ENCODE data around the gene STAT4.

Gene STAT4

DNA sequence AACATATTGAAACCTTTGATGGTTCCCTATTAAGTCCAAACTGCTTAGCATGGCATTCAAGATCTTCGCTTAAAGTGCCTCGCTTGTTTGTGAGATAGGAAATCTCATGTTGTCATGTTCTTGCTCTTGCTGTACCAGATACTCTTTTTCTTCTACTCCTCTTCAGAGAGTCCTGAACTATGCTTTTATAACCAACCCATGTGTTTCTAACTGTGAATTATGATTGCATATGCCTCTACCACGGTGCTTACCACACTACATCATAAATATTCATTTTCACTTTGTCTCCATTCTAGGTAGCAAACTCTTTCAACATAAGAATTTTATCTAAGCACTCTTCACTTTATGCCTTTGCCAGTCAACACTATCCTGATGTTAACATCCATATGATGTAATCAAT lies 23.6 kb downstream of the STAT4 start:
- ATAC-seq = no peak
- TF ChIP-seq, protein P1, sequence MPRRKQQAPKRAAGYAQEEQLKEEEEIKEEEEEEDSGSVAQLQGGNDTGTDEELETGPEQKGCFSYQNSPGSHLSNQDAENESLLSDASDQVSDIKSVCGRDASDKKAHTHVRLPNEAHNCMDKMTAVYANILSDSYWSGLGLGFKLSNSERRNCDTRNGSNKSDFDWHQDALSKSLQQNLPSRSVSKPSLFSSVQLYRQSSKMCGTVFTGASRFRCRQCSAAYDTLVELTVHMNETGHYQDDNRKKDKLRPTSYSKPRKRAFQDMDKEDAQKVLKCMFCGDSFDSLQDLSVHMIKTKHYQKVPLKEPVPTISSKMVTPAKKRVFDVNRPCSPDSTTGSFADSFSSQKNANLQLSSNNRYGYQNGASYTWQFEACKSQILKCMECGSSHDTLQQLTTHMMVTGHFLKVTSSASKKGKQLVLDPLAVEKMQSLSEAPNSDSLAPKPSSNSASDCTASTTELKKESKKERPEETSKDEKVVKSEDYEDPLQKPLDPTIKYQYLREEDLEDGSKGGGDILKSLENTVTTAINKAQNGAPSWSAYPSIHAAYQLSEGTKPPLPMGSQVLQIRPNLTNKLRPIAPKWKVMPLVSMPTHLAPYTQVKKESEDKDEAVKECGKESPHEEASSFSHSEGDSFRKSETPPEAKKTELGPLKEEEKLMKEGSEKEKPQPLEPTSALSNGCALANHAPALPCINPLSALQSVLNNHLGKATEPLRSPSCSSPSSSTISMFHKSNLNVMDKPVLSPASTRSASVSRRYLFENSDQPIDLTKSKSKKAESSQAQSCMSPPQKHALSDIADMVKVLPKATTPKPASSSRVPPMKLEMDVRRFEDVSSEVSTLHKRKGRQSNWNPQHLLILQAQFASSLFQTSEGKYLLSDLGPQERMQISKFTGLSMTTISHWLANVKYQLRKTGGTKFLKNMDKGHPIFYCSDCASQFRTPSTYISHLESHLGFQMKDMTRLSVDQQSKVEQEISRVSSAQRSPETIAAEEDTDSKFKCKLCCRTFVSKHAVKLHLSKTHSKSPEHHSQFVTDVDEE (CRISPR knock-in tag; IDR thresholded peaks at IDR 0.05) = no peak
- TF ChIP-seq ZC3H10 (CRISPR knock-in tag; IDR thresholded peaks at IDR 0.05) = no peak
- no peak for TF ChIP-seq RARB (CRISPR knock-in tag; IDR thresholded peaks at IDR 0.05)
- TF ChIP-seq ARNTL (CRISPR knock-in tag; IDR thresholded peaks at IDR 0.05; ENCODE audit: borderline replicate concordance, low read depth) = no peak
- TF ChIP-seq GLIS3 (CRISPR knock-in tag; IDR thresholded peaks at IDR 0.05) = no peak
- TF ChIP-seq ZFP3 (CRISPR knock-in tag; IDR thresholded peaks at IDR 0.05) = no peak
- TF ChIP-seq ZNF565 (CRISPR knock-in tag; conservative IDR thresholded peaks at IDR 0.05; ENCODE audit: low read depth) = no peak
- TF ChIP-seq PPARA (CRISPR knock-in tag; IDR thresholded peaks at IDR 0.05; ENCODE audit: borderline replicate concordance) = no peak
- TF ChIP-seq ZNF70 (CRISPR knock-in tag; IDR thresholded peaks at IDR 0.05) = no peak
- TF ChIP-seq, protein P2, sequence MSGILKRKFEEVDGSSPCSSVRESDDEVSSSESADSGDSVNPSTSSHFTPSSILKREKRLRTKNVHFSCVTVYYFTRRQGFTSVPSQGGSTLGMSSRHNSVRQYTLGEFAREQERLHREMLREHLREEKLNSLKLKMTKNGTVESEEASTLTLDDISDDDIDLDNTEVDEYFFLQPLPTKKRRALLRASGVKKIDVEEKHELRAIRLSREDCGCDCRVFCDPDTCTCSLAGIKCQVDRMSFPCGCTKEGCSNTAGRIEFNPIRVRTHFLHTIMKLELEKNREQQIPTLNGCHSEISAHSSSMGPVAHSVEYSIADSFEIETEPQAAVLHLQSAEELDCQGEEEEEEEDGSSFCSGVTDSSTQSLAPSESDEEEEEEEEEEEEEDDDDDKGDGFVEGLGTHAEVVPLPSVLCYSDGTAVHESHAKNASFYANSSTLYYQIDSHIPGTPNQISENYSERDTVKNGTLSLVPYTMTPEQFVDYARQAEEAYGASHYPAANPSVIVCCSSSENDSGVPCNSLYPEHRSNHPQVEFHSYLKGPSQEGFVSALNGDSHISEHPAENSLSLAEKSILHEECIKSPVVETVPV (CRISPR knock-in tag; IDR thresholded peaks at IDR 0.05) = no peak
- TF ChIP-seq ISL1 (CRISPR knock-in tag; IDR thresholded peaks at IDR 0.05) = no peak
- TF ChIP-seq ZFP30 (CRISPR knock-in tag; IDR thresholded peaks at IDR 0.05) = no peak
- TF ChIP-seq BACH2 (CRISPR knock-in tag; IDR thresholded peaks at IDR 0.05; ENCODE audit: borderline replicate concordance) = no peak
- no peak for TF ChIP-seq ESRRG (CRISPR knock-in tag; IDR thresholded peaks at IDR 0.05)
- no peak for TF ChIP-seq OSR1 (CRISPR knock-in tag; IDR thresholded peaks at IDR 0.05)
- no peak for TF ChIP-seq TOX (CRISPR knock-in tag; IDR thresholded peaks at IDR 0.05; ENCODE audit: borderline replicate concordance)
- TF ChIP-seq, protein P3, sequence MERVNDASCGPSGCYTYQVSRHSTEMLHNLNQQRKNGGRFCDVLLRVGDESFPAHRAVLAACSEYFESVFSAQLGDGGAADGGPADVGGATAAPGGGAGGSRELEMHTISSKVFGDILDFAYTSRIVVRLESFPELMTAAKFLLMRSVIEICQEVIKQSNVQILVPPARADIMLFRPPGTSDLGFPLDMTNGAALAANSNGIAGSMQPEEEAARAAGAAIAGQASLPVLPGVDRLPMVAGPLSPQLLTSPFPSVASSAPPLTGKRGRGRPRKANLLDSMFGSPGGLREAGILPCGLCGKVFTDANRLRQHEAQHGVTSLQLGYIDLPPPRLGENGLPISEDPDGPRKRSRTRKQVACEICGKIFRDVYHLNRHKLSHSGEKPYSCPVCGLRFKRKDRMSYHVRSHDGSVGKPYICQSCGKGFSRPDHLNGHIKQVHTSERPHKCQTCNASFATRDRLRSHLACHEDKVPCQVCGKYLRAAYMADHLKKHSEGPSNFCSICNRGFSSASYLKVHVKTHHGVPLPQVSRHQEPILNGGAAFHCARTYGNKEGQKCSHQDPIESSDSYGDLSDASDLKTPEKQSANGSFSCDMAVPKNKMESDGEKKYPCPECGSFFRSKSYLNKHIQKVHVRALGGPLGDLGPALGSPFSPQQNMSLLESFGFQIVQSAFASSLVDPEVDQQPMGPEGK (CRISPR knock-in tag; IDR thresholded peaks at IDR 0.05; ENCODE audit: borderline replicate concordance) = no peak

DNA sequence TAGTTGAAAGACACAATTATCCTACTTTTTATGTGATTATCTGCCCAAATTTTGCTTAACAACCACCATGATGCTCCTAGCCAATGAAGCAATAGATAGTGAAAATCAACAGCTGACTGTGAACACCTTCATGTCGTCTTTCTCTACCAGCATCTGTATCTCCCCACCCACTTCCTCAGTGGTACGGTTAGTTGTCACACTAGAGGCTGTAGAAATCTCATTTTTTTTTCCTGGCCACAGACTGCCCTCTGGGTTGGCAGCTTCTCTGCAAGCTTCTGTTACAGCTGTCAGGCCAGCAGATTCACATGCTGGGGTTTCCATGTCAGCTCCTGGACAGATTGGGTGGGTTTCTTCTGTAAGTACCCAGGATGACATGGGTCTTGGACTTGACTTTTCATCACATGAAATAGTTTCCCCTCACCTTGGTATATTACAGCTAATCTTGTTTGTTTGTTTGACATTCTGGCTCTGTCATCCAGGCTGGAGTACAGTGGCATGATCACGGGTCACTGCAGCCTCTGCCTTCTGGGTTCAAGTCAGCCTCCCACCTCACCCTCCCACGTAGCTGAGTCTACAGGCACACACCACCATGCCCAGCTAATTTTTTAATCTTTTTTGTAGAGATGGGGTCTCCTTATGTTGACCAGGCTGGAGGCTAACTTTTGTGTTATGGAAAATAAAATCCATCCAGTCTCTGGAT lies 24.3 kb downstream of the STAT4 start:
- TF ChIP-seq ZNF8 (CRISPR knock-in tag; IDR thresholded peaks at IDR 0.05) = no peak
- no peak for TF ChIP-seq OSR1 (CRISPR knock-in tag; IDR thresholded peaks at IDR 0.05)
- TF ChIP-seq CSDC2 (CRISPR knock-in tag; IDR thresholded peaks at IDR 0.05) = no peak
- TF ChIP-seq, protein P2 (CRISPR knock-in tag; IDR thresholded peaks at IDR 0.05) = no peak
- no peak for TF ChIP-seq ZNF565 (CRISPR knock-in tag; conservative IDR thresholded peaks at IDR 0.05; ENCODE audit: low read depth)
- TF ChIP-seq, protein P4, sequence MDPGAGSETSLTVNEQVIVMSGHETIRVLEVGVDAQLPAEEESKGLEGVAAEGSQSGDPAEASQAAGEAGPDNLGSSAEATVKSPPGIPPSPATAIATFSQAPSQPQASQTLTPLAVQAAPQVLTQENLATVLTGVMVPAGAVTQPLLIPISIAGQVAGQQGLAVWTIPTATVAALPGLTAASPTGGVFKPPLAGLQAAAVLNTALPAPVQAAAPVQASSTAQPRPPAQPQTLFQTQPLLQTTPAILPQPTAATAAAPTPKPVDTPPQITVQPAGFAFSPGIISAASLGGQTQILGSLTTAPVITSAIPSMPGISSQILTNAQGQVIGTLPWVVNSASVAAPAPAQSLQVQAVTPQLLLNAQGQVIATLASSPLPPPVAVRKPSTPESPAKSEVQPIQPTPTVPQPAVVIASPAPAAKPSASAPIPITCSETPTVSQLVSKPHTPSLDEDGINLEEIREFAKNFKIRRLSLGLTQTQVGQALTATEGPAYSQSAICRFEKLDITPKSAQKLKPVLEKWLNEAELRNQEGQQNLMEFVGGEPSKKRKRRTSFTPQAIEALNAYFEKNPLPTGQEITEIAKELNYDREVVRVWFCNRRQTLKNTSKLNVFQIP (CRISPR knock-in tag; IDR thresholded peaks at IDR 0.05; ENCODE audit: borderline replicate concordance, low read depth) = no peak
- no peak for TF ChIP-seq ZC3H10 (CRISPR knock-in tag; IDR thresholded peaks at IDR 0.05)
- no peak for TF ChIP-seq PPARA (CRISPR knock-in tag; IDR thresholded peaks at IDR 0.05; ENCODE audit: borderline replicate concordance)
- TF ChIP-seq, protein P1 (CRISPR knock-in tag; IDR thresholded peaks at IDR 0.05) = no peak
- TF ChIP-seq, protein P5, sequence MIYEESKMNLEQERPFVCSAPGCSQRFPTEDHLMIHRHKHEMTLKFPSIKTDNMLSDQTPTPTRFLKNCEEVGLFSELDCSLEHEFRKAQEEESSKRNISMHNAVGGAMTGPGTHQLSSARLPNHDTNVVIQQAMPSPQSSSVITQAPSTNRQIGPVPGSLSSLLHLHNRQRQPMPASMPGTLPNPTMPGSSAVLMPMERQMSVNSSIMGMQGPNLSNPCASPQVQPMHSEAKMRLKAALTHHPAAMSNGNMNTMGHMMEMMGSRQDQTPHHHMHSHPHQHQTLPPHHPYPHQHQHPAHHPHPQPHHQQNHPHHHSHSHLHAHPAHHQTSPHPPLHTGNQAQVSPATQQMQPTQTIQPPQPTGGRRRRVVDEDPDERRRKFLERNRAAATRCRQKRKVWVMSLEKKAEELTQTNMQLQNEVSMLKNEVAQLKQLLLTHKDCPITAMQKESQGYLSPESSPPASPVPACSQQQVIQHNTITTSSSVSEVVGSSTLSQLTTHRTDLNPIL (CRISPR knock-in tag; IDR thresholded peaks at IDR 0.05; ENCODE audit: low read depth) = no peak
- no peak for TF ChIP-seq ZNF70 (CRISPR knock-in tag; IDR thresholded peaks at IDR 0.05)
- no peak for ATAC-seq

Measured in SK-N-SH treated with all-trans-retinoic acid at 6 μM for 48 hours (cell line).